Nephron progenitor cell (in vitro differentiated cells): ENCODE measurements around the gene CDON.

Experiments
- DNase-seq: peaks from one replicate; pipeline ENCODE4 v3.0.0; 2021
- H3K27ac Mint-ChIP-seq: 2 replicates; pipeline ENCODE4 v1.8.0; 2021; ENCODE audit warnings: mild to moderate bottlenecking, moderate library complexity, mixed read lengths
- H3K27me3 Mint-ChIP-seq: 2 replicates; pipeline ENCODE4 v1.8.0; 2021; ENCODE audit warnings: mild to moderate bottlenecking, low read depth, mixed read lengths; ENCODE audit not compliant: poor library complexity
- H3K36me3 Mint-ChIP-seq: 2 replicates; pipeline ENCODE4 v1.8.0; 2021; ENCODE audit warnings: low read depth, mixed read lengths
- H3K4me1 Mint-ChIP-seq: 2 replicates; pipeline ENCODE4 v1.8.0; 2021; ENCODE audit warnings: mixed read lengths
- H3K4me3 Mint-ChIP-seq: 2 replicates; pipeline ENCODE4 v1.8.0; 2021; ENCODE audit warnings: mild to moderate bottlenecking, moderate library complexity, mixed read lengths
- H3K9me3 Mint-ChIP-seq: 2 replicates; pipeline ENCODE4 v1.8.0; 2021; ENCODE audit warnings: mild to moderate bottlenecking, moderate library complexity, mixed read lengths
- CTCF ChIP-seq: fragments of 200-600 bp; sonication (generic); IDR thresholded peaks from 2 replicates; pipeline ENCODE4 v1.5.0; 2021; ENCODE audit warnings: antibody characterized with exemption

CDON gene

GRCh38 chr11:125940145-125940544, 122.5 kb downstream of the CDON start:
- Mint-ChIP-seq H3K9me3 (no peaks in the 10 kb centered on the region), H3K27ac (no peak overlapping the region), H3K4me1 (peaks cover 35% of the 10 kb centered on the region), H3K27me3 (no peaks in the 10 kb centered on the region), H3K4me3 (no peak overlapping the region), H3K36me3 (no peaks in the 10 kb centered on the region)
- DNase-seq: no peak
- TF ChIP-seq CTCF: no peak

GRCh38 chr11:125939081-125939521, 123.6 kb downstream of the CDON start:
- Mint-ChIP-seq H3K4me3 (no peak overlapping the region), H3K36me3 (no peaks in the 10 kb centered on the region), H3K9me3 (no peaks in the 10 kb centered on the region), H3K4me1 (peaks cover 36% of the 10 kb centered on the region), H3K27ac (peak overlapping the region; percentile 36), H3K27me3 (no peaks in the 10 kb centered on the region)
- no peak for TF ChIP-seq CTCF
- DNase-seq: no peak

DNA sequence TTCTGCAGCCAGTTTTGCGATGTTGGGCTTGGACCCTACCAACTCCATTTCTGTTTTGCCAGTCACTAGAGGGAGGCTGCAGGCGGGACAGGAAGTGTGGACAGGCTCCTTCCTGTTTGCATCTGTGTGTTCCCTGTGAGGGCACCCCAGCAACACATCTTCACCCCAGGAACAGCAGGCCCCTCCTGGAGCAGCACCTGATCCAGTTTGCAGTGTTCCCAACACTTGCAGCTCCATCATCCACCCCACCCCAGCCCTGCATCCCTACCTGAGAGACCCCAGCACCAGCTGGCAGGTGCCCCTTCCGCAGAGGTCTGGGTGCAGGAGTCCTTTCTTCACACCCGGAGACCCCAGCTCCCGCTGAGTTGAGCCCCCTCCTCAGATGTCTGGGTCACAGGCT, 124.2 kb downstream of the CDON start:
- Mint-ChIP-seq H3K36me3 (no peaks in the 10 kb centered on the region), H3K9me3 (no peaks in the 10 kb centered on the region), H3K4me3 (no peak overlapping the region), H3K27ac (no peak overlapping the region), H3K27me3 (no peaks in the 10 kb centered on the region), H3K4me1 (peaks cover 38% of the 10 kb centered on the region)
- TF ChIP-seq CTCF: no peak
- no peak for DNase-seq

DNA sequence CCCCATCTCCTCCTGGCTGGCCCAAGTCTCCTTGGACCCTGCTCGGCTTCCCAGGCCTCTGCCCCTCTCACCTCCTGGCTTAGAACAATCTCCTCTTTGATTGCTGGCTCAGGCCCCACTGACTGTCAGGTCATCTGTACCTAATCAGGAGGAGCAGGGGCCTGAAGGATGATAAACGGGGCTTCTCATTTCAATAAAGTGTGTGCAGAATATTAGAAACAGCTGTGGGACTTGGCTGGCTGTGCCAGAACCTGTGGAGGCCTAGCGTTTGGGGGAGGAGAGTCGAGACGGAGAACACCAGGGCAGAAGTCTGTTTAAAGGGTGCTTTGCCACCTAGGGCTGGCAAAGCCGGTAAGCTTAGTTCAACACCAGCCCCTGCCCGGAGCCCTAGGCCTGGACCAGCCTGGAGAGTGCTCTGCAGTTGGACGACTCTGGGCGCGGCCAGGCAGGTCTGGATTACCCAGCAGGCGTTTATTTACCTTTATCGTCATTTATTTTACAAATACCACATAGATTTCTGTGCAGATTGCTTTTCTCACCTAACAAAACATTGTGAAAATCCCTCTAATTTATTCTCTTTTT, 127.0 kb downstream of the CDON start:
- H3K4me3 Mint-ChIP-seq: no peak overlapping the region
- TF ChIP-seq CTCF: no peak
- H3K9me3 Mint-ChIP-seq: no peaks in the 10 kb centered on the region
- no peak overlapping the region for H3K27ac Mint-ChIP-seq
- peaks cover 10% of the 10 kb centered on the region for H3K27me3 Mint-ChIP-seq
- peaks cover 35% of the 10 kb centered on the region for H3K4me1 Mint-ChIP-seq
- no peak for DNase-seq
- no peaks in the 10 kb centered on the region for H3K36me3 Mint-ChIP-seq

- no peak for TF ChIP-seq CTCF
- Mint-ChIP-seq H3K27ac (no peak overlapping the region), H3K4me3 (no peak overlapping the region), H3K4me1 (peaks cover 35% of the 10 kb centered on the region), H3K27me3 (peaks cover 10% of the 10 kb centered on the region), H3K9me3 (no peaks in the 10 kb centered on the region), H3K36me3 (no peaks in the 10 kb centered on the region)
- DNase-seq: no peak
These were observed 127.6 kb downstream of the CDON start for GRCh38 chr11:125935056-125935455.

- Mint-ChIP-seq H3K9me3 (no peaks in the 10 kb centered on the region), H3K27me3 (peaks cover 10% of the 10 kb centered on the region), H3K36me3 (no peaks in the 10 kb centered on the region), H3K27ac (no peak overlapping the region), H3K4me1 (peaks cover 35% of the 10 kb centered on the region), H3K4me3 (no peak overlapping the region)
- TF ChIP-seq CTCF: no peak
- no peak for DNase-seq
These were observed 128.2 kb downstream of the CDON start for GRCh38 chr11:125934473-125934872.
